SK-N-SH (cell line): ENCODE results near the gene ARID3A. TPM values are rescaled to one million over a fixed set of nuclear protein-coding genes. Genes with fewer than 3 reads are reported as not detected.

Source experiments
- CTCF ChIA-PET: fragments of 300-600, 350-600 bp; formaldehyde crosslinking; extraction: SDS; loops from one replicate; lab custom pipeline; 2021; lab: Yijun Ruan, JAX
- POLR2A ChIA-PET: fragments of 350-600 bp; sonication (Branson Sonifier 250); formaldehyde crosslinking; extraction: SDS; loops from one replicate; lab custom pipeline; 2020; ENCODE audit warnings: antibody characterized with exemption, inconsistent platforms; lab: Yijun Ruan, JAX
- DNase-seq: peaks from one replicate; pipeline ENCODE4 v3.0.0; 2012
- H2AFZ ChIP-seq: fragments of 200-600 bp; sonication (generic); 2 replicates; pipeline ENCODE4 v1.8.1; 2016; ENCODE audit warnings: antibody characterized with exemption, mild to moderate bottlenecking, low read depth
- H3F3A ChIP-seq: fragments of 200-600 bp; sonication (generic); replicated peaks from 2 replicates; pipeline ENCODE3; 2016; ENCODE audit warnings: antibody characterized with exemption, mild to moderate bottlenecking; ENCODE audit not compliant: insufficient read depth
- H3K27ac ChIP-seq, 2 experiments: fragments of 200-500 bp in 1 of 2; fragments of 200-600 bp in 1 of 2; sonication (Bioruptor generic) in 1 of 2; sonication (generic), shearing (Covaris generic) in 1 of 2; 2 replicates each; pipeline versions ENCODE4 v1.5.1 to v1.6.1; 2014 to 2016; ENCODE audit warnings: low read depth in 2 of 2, inconsistent platforms in 1 of 2, low read length in 1 of 2, mild to moderate bottlenecking in 1 of 2, mixed read lengths in 1 of 2
- H3K27me3 ChIP-seq: fragments of 200-600 bp; sonication (generic), shearing (Covaris generic); 2 replicates; pipeline ENCODE4 v1.6.1; 2016; ENCODE audit warnings: mixed run types; ENCODE audit not compliant: insufficient read depth
- H3K36me3 ChIP-seq, 2 experiments: fragments of 200-500 bp in 1 of 2; fragments of 200-600 bp in 1 of 2; sonication (Bioruptor generic) in 1 of 2; sonication (generic) in 1 of 2; replicated peaks in 1 of 2; 2 replicates each; pipeline versions ENCODE3 to v1.5.1; 2014 to 2016; ENCODE audit warnings: low read length in 1 of 2, mild to moderate bottlenecking in 1 of 2; ENCODE audit not compliant: insufficient read depth in 2 of 2, control insufficient read depth in 1 of 2
- H3K4me1 ChIP-seq, 2 experiments: fragments of 200-500 bp in 1 of 2; fragments of 200-600 bp in 1 of 2; sonication (Bioruptor generic) in 1 of 2; sonication (generic), shearing (Covaris generic) in 1 of 2; 2 replicates each; pipeline versions ENCODE4 v1.5.1 to v1.6.1; 2014 to 2016; ENCODE audit warnings: low read depth in 1 of 2, low read length in 1 of 2, mixed run types in 1 of 2; ENCODE audit not compliant: insufficient read depth in 2 of 2, control insufficient read depth in 1 of 2
- H3K4me2 ChIP-seq: fragments of 200-600 bp; sonication (generic), shearing (Covaris generic); 2 replicates; pipeline ENCODE4 v1.6.1; 2017; ENCODE audit warnings: mixed run types
- H3K4me3 ChIP-seq, 2 experiments: fragments of 200-500 bp in 1 of 2; fragments of 200-600 bp in 1 of 2; sonication (Bioruptor generic) in 1 of 2; sonication (generic), shearing (Covaris generic) in 1 of 2; 2 replicates each; pipeline versions ENCODE4 v1.5.1 to v1.8.1; 2014 to 2016; ENCODE audit warnings: low read depth in 2 of 2, inconsistent platforms in 1 of 2, low read length in 1 of 2, mild to moderate bottlenecking in 1 of 2, mixed read lengths in 1 of 2, moderate library complexity in 1 of 2
- H3K79me2 ChIP-seq: fragments of 200-600 bp; sonication (generic); 2 replicates; pipeline ENCODE4 v1.8.1; 2017; ENCODE audit warnings: mild to moderate bottlenecking; ENCODE audit not compliant: insufficient read depth
- H3K9ac ChIP-seq: fragments of 200-600 bp; sonication (generic); 2 replicates; pipeline ENCODE4 v1.6.1; 2017; ENCODE audit warnings: mixed run types
- H3K9me2 ChIP-seq: fragments of 200-600 bp; sonication (generic); 2 replicates; pipeline ENCODE4 v1.6.1; 2017; ENCODE audit warnings: mixed run types
- H3K9me3 ChIP-seq: fragments of 200-600 bp; sonication (generic); 2 replicates; pipeline ENCODE4 v1.6.1; 2017; ENCODE audit warnings: mixed run types, mild to moderate bottlenecking, moderate library complexity
- H4K20me1 ChIP-seq: fragments of 200-600 bp; sonication (generic); 2 replicates; pipeline ENCODE4 v1.6.1; 2017; ENCODE audit warnings: mild to moderate bottlenecking, mixed run types; ENCODE audit not compliant: insufficient read depth
- CHD2 ChIP-seq: fragments of 150-350 bp; IDR thresholded peaks from 2 replicates; pipeline ENCODE4 v1.6.1; 2018; ENCODE audit warnings: low read length; ENCODE audit not compliant: partially characterized antibody
- ELF1 ChIP-seq: IDR thresholded peaks from 2 replicates; pipeline ENCODE4 v1.4.0; 2012
- EP300 ChIP-seq, 2 experiments: IDR thresholded peaks; 2 replicates each; pipeline versions ENCODE4 v1.4.0 to v1.6.1; 2012; ENCODE audit warnings: borderline replicate concordance in 1 of 2, low read depth in 1 of 2, low read length in 1 of 2
- EZH2phosphoT487 ChIP-seq: fragments of 200-600 bp; sonication (generic); IDR thresholded peaks from 2 replicates; pipeline ENCODE4 v1.6.1; 2017; ENCODE audit warnings: low read depth, mixed run types, mild to moderate bottlenecking, antibody characterized with exemption, moderate library complexity, borderline replicate concordance
- FOSL2 ChIP-seq: IDR thresholded peaks from 2 replicates; pipeline ENCODE4 v1.4.0; 2012; ENCODE audit warnings: low read depth, mild to moderate bottlenecking, moderate library complexity, borderline replicate concordance
- FOXJ3 ChIP-seq: sonication (generic); formaldehyde crosslinking; IDR thresholded peaks from 2 replicates; pipeline ENCODE4 v1.5.1; 2020; ENCODE audit warnings: mild to moderate bottlenecking, missing genetic modification reagents
- FOXM1 ChIP-seq: IDR thresholded peaks from 2 replicates; pipeline ENCODE4 v1.4.0; 2012; ENCODE audit warnings: low read depth, mild to moderate bottlenecking
- GABPA ChIP-seq: IDR thresholded peaks from 2 replicates; pipeline ENCODE4 v1.4.0; 2012; ENCODE audit warnings: low read depth, mild to moderate bottlenecking
- GATA2 ChIP-seq: sonication (generic); formaldehyde crosslinking; IDR thresholded peaks from 2 replicates; pipeline ENCODE4 v1.5.0; 2020; ENCODE audit warnings: mild to moderate bottlenecking, missing genetic modification reagents
- IRF3 ChIP-seq: fragments of 150-350 bp; IDR thresholded peaks from 2 replicates; pipeline ENCODE4 v1.6.1; 2016; ENCODE audit warnings: mild to moderate bottlenecking, low read depth, low read length
- JUND ChIP-seq: IDR thresholded peaks from 2 replicates; pipeline ENCODE4 v1.4.0; 2012
- MEF2A ChIP-seq: IDR thresholded peaks from 2 replicates; pipeline ENCODE4 v1.4.0; 2012; ENCODE audit warnings: low read depth, borderline replicate concordance
- NFIC ChIP-seq: IDR thresholded peaks from 2 replicates; pipeline ENCODE4 v1.4.0; 2012; ENCODE audit warnings: borderline replicate concordance
- PBX3 ChIP-seq: IDR thresholded peaks from 2 replicates; pipeline ENCODE4; 2012
- RAD21 ChIP-seq: IDR thresholded peaks from 2 replicates; pipeline ENCODE4 v1.6.1; 2012; ENCODE audit warnings: mild to moderate bottlenecking, low read length
- RFX5 ChIP-seq: IDR thresholded peaks from 2 replicates; pipeline ENCODE4 v1.6.1; 2012; ENCODE audit warnings: mild to moderate bottlenecking, improper control_type of control experiment, low read length
- TAF1 ChIP-seq: IDR thresholded peaks from 2 replicates; pipeline ENCODE4 v1.6.1; 2012; ENCODE audit warnings: low read depth, mild to moderate bottlenecking, low read length, moderate library complexity, borderline replicate concordance
- TCF12 ChIP-seq: IDR thresholded peaks from 2 replicates; pipeline ENCODE4 v1.4.0; 2012
- TEAD4 ChIP-seq: IDR thresholded peaks from 2 replicates; pipeline ENCODE4 v1.4.0; 2012; ENCODE audit warnings: mild to moderate bottlenecking, borderline replicate concordance; ENCODE audit not compliant: insufficient read depth
- USF2 ChIP-seq: fragments of 150-350 bp; IDR thresholded peaks from 2 replicates; pipeline ENCODE4 v1.6.1; 2017; ENCODE audit warnings: antibody characterized with exemption, low read length, low read depth, borderline replicate concordance
- YY1 ChIP-seq: IDR thresholded peaks from 2 replicates; pipeline ENCODE4 v1.4.0; 2012; ENCODE audit warnings: low read depth, mild to moderate bottlenecking
- ZBTB33 ChIP-seq: IDR thresholded peaks from 2 replicates; pipeline ENCODE4 v1.4.0; 2012; ENCODE audit warnings: low read depth, borderline replicate concordance
- WGBS: methylation state at CpG from one replicate; pipeline ENCODE4 v1.1.6; 2017; ENCODE audit warnings: low lambda C conversion rate; 5-methylcytosine and 5-hydroxymethylcytosine counted together
- polyA plus RNA-seq, 3 experiments: library from polyadenylated mRNA; depleted of rRNA; stranded (reverse); fragments of >200 nt; gene quantifications; 2 replicates each; pipeline ENCODE4 v1.2.3, GENCODE V29; 2012

The ARID3A gene
- polyA plus RNA-seq, 1 of the 3 experiments (the other 2 are of a cell fraction): 8.6 TPM

GRCh38 chr19:963486-963951 lies 37.7 kb downstream of the ARID3A start:
- no peak for TF ChIP-seq RFX5
- no peak for TF ChIP-seq ELF1
- TF ChIP-seq CHD2: no peak
- no peak for TF ChIP-seq YY1
- TF ChIP-seq RAD21: no peak
- no peak for TF ChIP-seq USF2
- TF ChIP-seq GABPA: no peak
- no peak for TF ChIP-seq IRF3
- TF ChIP-seq FOXM1: no peak
- no peak for TF ChIP-seq EP300 (IDR thresholded peaks at IDR 0.05; ENCODE audit: borderline replicate concordance in 1 of 2, low read depth in 1 of 2, low read length in 1 of 2)
- TF ChIP-seq TAF1: no peak
- no peak for TF ChIP-seq GATA2 (CRISPR knock-in tag)
- TF ChIP-seq FOSL2: no peak
- no peak for TF ChIP-seq JUND
- no peak for TF ChIP-seq PBX3
- TF ChIP-seq EZH2phosphoT487: no peak
- H3K4me2 ChIP-seq: no peak overlapping the region
- peaks cover 13% of the 10 kb centered on the region in 2 experiments for H3K36me3 ChIP-seq
- H3K9me2 ChIP-seq: no peaks in the 10 kb centered on the region
- POLR2A ChIA-PET: no interaction called here
- WGBS: 81% methylated on average over 4 of the region's 11 CpGs
- no peak for DNase-seq
- no peak overlapping the region for H3K9ac ChIP-seq
- CTCF ChIA-PET: no interaction called here
- H3K4me3 ChIP-seq: no peak overlapping the region
- no peak overlapping the region for H2AFZ ChIP-seq
- no peaks in the 10 kb centered on the region for H3K79me2 ChIP-seq
- H3K4me1 ChIP-seq: no peaks in the 10 kb centered on the region
- H3F3A ChIP-seq: peaks cover 6% of the 10 kb centered on the region
- no peak overlapping the region for H3K27ac ChIP-seq
- no peaks in the 10 kb centered on the region for H3K27me3 ChIP-seq
- H3K9me3 ChIP-seq: no peaks in the 10 kb centered on the region
- no peaks in the 10 kb centered on the region for H4K20me1 ChIP-seq

GRCh38 chr19:964116-964520 lies 38.3 kb downstream of the ARID3A start:
- Histone ChIP-seq H3K9me2 (no peaks in the 10 kb centered on the region), H3K9me3 (no peaks in the 10 kb centered on the region), H3K4me1 (no peaks in the 10 kb centered on the region), H4K20me1 (no peaks in the 10 kb centered on the region), H3K27ac (no peak overlapping the region), H3K79me2 (no peaks in the 10 kb centered on the region), H3K36me3 (peaks cover 16 to 19% of the 10 kb centered on the region in 2 experiments), H3K4me3 (no peak overlapping the region), H3K4me2 (no peak overlapping the region), H3F3A (peaks cover 6% of the 10 kb centered on the region), H3K9ac (no peak overlapping the region), H2AFZ (no peak overlapping the region), H3K27me3 (no peaks in the 10 kb centered on the region)
- POLR2A ChIA-PET: no interaction called here
- no peak for TF ChIP-seq TEAD4
- TF ChIP-seq FOXJ3 (CRISPR knock-in tag): no peak
- no peak for TF ChIP-seq ZBTB33
- TF ChIP-seq CHD2: no peak
- no peak for TF ChIP-seq NFIC
- no peak for TF ChIP-seq MEF2A
- no peak for TF ChIP-seq TCF12
- TF ChIP-seq RFX5: no peak
- no peak for DNase-seq
- WGBS: 91% methylated on average over 11 of the region's 16 CpGs
- CTCF ChIA-PET: interaction anchor here (1.1 to 1.2 kb wide), 2 partner anchors 8 to 20 kb away, joined by 3 to 5 read pairs; partner anchors contain the start of gene WDR18
